Measurements from ENCODE around the gene ACY1.
A peak's percentile ranks its signal among the peaks of the same experiment; 100 is the strongest.

Gene ACY1

GRCh38 chr3:51966922-51967383 is 16.4 kb upstream of the ACY1 start:
- H3K27me3 Mint-ChIP-seq (ENCODE audit: low read depth) = peaks cover 3% of the 10 kb centered on the region
- peak overlapping the region; percentile 94 to 97 (median 96) for H3K4me3 Mint-ChIP-seq
- H3K27ac Mint-ChIP-seq = peak overlapping the region; percentile 42 to 92 (median 91)
- H3K36me3 Mint-ChIP-seq (ENCODE audit: low read depth) = no peaks in the 10 kb centered on the region
- no peaks in the 10 kb centered on the region for H3K9me3 Mint-ChIP-seq
- no peak for TF ChIP-seq CTCF (IDR thresholded peaks at IDR 0.05; ENCODE audit: unreplicated experiment in 3 of 3)
- H3K4me1 Mint-ChIP-seq = peaks cover 59% of the 10 kb centered on the region

- Mint-ChIP-seq H3K4me3 (peak within 1 kb of the TSS; percentile 94 to 97 (median 96)), H3K4me1 (peaks cover 54% of the 10 kb centered on the region), H3K27me3 (ENCODE audit: low read depth) (peaks cover 3% of the 10 kb centered on the region), H3K9me3 (no peaks in the 10 kb centered on the region), H3K36me3 (ENCODE audit: low read depth) (no peaks in the 10 kb centered on the region), H3K27ac (peak within 1 kb of the TSS; percentile 79 to 96 (median 91))
- no peak for TF ChIP-seq CTCF (IDR thresholded peaks at IDR 0.05; ENCODE audit: unreplicated experiment in 3 of 3)
Measured at GRCh38 chr3:51967384-51968169, 15.8 kb upstream of the ACY1 start, which contains the start of gene PCBP4. PCBP4 (minus strand) TSS chr3:51967454; CDS start chr3:51961240, 6,214 bp downstream.

- Mint-ChIP-seq H3K27me3 (ENCODE audit: low read depth) (peaks cover 3% of the 10 kb centered on the region), H3K36me3 (ENCODE audit: low read depth) (no peaks in the 10 kb centered on the region), H3K4me3 (peak overlapping the region; percentile 89 to 93 (median 90)), H3K27ac (peak overlapping the region; percentile 79 to 96 (median 90)), H3K4me1 (peaks cover 49% of the 10 kb centered on the region), H3K9me3 (no peaks in the 10 kb centered on the region)
- TF ChIP-seq CTCF (IDR thresholded peaks at IDR 0.05; ENCODE audit: unreplicated experiment in 3 of 3) = no peak
Measured at GRCh38 chr3:51968170-51968775, 15.1 kb upstream of the ACY1 start.

GRCh38 chr3:51968883-51969678 is 14.3 kb upstream of the ACY1 start:
- peak overlapping the region; percentile 89 to 93 (median 90) for H3K4me3 Mint-ChIP-seq
- peak overlapping the region; percentile 79 to 96 (median 90) for H3K27ac Mint-ChIP-seq
- TF ChIP-seq CTCF (IDR thresholded peaks at IDR 0.05; ENCODE audit: unreplicated experiment in 3 of 3) = no peak
- H3K36me3 Mint-ChIP-seq (ENCODE audit: low read depth) = no peaks in the 10 kb centered on the region
- H3K27me3 Mint-ChIP-seq (ENCODE audit: low read depth) = peaks cover 3% of the 10 kb centered on the region
- H3K4me1 Mint-ChIP-seq = peaks cover 49% of the 10 kb centered on the region
- no peaks in the 10 kb centered on the region for H3K9me3 Mint-ChIP-seq

- H3K27me3 Mint-ChIP-seq (ENCODE audit: low read depth) = no peaks in the 10 kb centered on the region
- TF ChIP-seq CTCF (IDR thresholded peaks at IDR 0.05; ENCODE audit: unreplicated experiment in 3 of 3) = no peak
- H3K9me3 Mint-ChIP-seq = no peaks in the 10 kb centered on the region
- H3K36me3 Mint-ChIP-seq (ENCODE audit: low read depth) = no peaks in the 10 kb centered on the region
- peak overlapping the region in 2 of 3 experiments; percentile 55 to 76 for H3K4me3 Mint-ChIP-seq
- H3K27ac Mint-ChIP-seq = peak overlapping the region in 1 of 3 experiments; percentile 90
- peaks cover 47% of the 10 kb centered on the region for H3K4me1 Mint-ChIP-seq
Measured at GRCh38 chr3:51969841-51970240, 13.5 kb upstream of the ACY1 start.

Measured in nephron (organoid).